KBM-7 (cell line): ENCODE measurements around the gene ZNF275.
"Not testable (repeated sequence)": the region's sequence is repeated elsewhere in the genome, so short reads cannot be mapped to it uniquely, and the experiment has no call there.

Experiments used
- DNase-seq: peaks from one replicate; pipeline ENCODE4 v3.0.0-alpha.2; 2015
- in situ Hi-C: fragments of 300-500 bp; cut with MboI; formaldehyde crosslinking; loops from 2 replicates; pipeline ENCODE4 v1.14.3; 2020; ENCODE audit warnings: low sequenced_read_pairs, low pct_unique_long_range_greater_than_20kb, mixed read lengths

The ZNF275 gene

GRCh38 chrX:153317996-153318722 is 15.8 kb upstream of the ZNF275 start:
- no peak for DNase-seq
- in situ Hi-C loops = no loop called here

GRCh38 chrX:153318811-153319210 is 15.1 kb upstream of the ZNF275 start:
- in situ Hi-C loops = no loop called here
- no peak for DNase-seq

GRCh38 chrX:153319295-153320046 is 14.5 kb upstream of the ZNF275 start:
- in situ Hi-C loops = no loop called here
- DNase-seq = no peak

DNA sequence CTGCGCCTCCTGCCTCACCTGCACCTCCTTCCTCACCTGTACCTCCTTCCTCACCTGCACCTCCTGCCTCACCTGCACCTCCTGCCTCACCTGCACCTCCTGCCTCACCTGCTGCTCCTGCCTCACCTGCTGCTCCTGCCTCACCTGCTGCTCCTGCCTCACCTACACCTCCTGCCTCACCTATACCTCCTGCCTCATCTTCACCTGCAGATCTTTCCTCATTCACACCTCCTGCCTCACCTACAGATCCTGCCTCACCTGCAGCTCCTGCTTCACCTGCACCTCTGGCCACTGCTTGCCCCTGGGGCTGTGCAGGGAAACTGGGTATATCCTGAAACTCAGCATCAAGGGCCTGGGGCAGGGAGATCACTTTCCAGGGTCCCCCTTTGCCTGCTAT is 13.9 kb upstream of the ZNF275 start:
- in situ Hi-C loops, DNase-seq: not testable (repeated sequence)

GRCh38 chrX:153320555-153321184 is 13.3 kb upstream of the ZNF275 start:
- DNase-seq = no peak
- in situ Hi-C loops = no loop called here

- no peak for DNase-seq
- in situ Hi-C loops = no loop called here
These were observed 12.4 kb upstream of the ZNF275 start, which contains the start of gene PNMA6F for GRCh38 chrX:153321381-153322124. Gene PNMA6F (minus strand): TSS chrX:153321767. CDS start chrX:153320674, 1,093 bp downstream.

DNA sequence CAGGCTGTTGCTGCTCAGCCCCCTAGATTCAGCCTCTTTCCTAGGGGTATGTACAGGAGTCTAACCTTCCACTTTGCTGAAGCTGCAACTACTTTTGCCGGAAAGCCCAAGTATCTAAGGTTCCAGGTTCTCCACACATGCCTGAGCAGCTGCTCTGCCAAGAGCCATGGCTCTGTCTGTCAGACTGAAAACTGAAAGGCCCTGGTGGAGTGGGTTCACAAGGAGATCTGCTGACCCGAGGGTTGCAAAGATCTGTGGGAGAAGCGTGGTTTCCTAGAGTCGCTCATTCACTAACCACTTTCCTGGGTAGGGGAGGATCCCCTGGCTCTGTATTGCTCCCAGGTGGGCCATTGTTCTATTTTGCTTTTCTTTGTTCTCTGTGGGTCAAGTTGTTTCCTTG is 6.4 kb upstream of the ZNF275 start:
- in situ Hi-C loops = no loop called here
- no peak for DNase-seq

- in situ Hi-C loops = no loop called here
- DNase-seq = no peak
These were observed 687 bp upstream of the ZNF275 start for GRCh38 chrX:153333266-153333665.

GRCh38 chrX:153334654-153335295 is 822 bp downstream of the ZNF275 start:
- no peak for DNase-seq

GRCh38 chrX:153336121-153336894 is 2.4 kb downstream of the ZNF275 start:
- in situ Hi-C loops = no loop called here

More at GRCh38 chrX:153334654-153335295, 822 bp downstream of the ZNF275 start:
- in situ Hi-C loops = no loop called here

GRCh38 chrX:153336988-153337387 is 3.0 kb downstream of the ZNF275 start:
- no peak for DNase-seq
- in situ Hi-C loops = no loop called here

More at GRCh38 chrX:153336121-153336894, 2.4 kb downstream of the ZNF275 start:
- DNase-seq = peak; percentile 54

DNA sequence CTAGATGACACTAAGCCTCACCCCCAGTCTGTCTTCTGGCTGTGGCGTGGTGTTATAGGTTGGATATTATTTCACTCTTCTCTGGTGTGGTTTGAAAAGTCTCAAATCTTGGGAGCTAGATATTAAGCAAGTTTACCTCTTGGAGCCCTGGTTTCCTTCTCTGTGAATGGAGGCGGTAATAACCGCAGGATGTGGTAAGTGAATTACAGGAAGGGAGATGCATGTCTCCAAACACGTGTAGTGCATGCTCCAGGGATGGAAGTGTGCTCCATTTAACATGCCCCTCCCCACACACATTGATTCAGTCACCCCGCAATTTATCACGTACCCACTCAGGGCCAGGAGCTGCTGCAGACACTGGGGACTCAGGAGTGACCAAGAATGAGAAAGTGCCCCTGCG is 4.9 kb downstream of the ZNF275 start:
- in situ Hi-C loops = no loop called here
- peak; percentile 81 for DNase-seq

- DNase-seq = no peak
- in situ Hi-C loops = no loop called here
These were observed 5.7 kb downstream of the ZNF275 start for GRCh38 chrX:153339662-153340061.

DNA sequence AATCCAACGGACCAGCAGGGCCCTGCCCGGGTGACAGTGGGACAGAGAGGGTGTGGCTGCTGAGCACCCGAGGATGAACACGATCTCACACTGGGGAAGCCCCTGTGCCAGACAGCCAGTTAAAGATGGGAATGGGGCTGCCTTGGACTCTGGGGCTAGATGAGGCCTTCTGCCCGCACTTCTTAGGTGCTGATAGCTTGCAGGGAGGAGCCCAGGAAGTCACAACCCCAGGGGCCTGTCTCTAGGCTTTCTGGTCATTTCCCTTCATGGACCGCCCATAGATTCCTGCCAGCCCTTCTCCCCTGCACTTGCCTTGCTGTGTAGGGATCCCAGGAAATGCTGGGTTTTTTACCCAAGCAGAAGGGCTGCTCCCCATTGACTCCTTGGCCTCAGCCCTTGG is 6.2 kb downstream of the ZNF275 start:
- DNase-seq = no peak
- in situ Hi-C loops = no loop called here

DNA sequence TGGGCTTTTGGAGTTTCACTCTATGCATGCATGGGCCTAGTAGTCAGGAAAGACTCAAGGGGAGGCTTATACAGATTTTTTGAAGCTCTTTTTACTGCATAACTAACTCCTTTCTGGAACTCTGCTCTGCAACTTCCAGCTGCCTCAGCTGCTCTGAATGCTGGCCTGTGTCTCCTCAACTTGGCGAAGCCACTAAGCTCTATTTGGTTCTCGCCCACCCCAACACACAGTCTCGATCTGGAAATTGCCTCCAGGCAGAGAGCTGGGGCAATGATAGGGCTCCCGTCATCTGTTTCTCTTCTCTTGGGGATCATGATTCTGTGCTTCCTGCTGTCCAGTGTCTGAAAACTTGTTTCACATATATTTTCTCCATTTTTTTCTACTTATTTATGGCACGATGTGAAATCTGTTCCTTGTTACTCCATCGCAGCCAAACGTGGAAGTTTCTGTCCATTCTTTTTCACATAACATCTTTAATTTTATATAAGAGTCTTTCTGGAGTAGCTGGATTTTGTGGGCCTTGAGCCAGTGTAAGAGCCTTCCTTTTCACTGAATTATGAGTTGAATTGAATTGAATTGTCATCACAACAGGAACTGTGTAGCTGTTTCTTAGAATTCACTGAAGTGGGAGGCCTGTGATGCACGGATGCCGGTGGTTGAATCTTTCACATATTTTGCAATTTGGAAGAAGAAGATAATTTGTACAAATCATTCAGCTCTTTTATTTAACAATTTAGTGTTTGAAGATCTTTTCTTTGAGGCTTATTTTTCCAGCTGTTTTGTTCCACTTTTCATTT is 9.0 kb downstream of the ZNF275 start:
- in situ Hi-C loops = no loop called here

GRCh38 chrX:153343674-153344073 is 9.7 kb downstream of the ZNF275 start:
- no peak for DNase-seq
- in situ Hi-C loops = no loop called here

More for the DNA sequence above, 9.0 kb downstream of the ZNF275 start:
- DNase-seq = no peak

DNA sequence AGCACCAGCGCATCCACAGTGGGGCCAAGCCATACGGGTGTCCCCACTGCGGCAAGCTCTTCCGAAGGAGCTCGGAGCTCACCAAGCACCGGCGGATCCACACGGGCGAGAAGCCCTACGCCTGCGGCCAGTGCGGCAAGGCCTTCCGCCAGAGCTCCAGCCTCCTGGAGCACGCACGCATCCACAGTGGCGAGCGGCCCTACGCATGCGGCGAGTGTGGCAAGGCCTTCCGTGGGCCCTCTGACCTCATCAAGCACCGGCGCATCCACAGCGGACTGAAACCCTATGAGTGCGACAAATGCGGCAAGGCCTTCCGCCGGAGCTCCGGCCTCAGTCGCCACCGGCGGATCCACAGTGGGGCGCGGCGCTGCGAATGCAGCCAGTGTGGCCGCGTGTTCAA is 13.6 kb downstream of the ZNF275 start:
- in situ Hi-C loops = no loop called here
- no peak for DNase-seq
